Heart left ventricle (tissue), 13 donors: ENCODE data around the gene AP1S2.

Experiments used
- POLR2A ChIP-seq, 2 donors: fragments of 450-650 bp; IDR thresholded peaks; one replicate each; pipeline ENCODE4 v1.6.1; 2017; ENCODE audit warnings: antibody characterized with exemption in 2 of 2, mild to moderate bottlenecking in 2 of 2, moderate library complexity in 2 of 2
- TF ChIP-seq, protein P1 (sequence below), 12 donors: fragments of 200-600 bp; sonication (generic) in 4 of 12; IDR thresholded peaks; one replicate each; pipeline versions ENCODE4 v1.5.0 to v1.8.0; 2018 to 2022; ENCODE audit warnings: antibody characterized with exemption in 12 of 12, mild to moderate bottlenecking in 5 of 12
- donor health status: ischemic (EF 13 %, LVEDD 7.1; RV severe dilation, severe dysfunction).
- donor health status: DM: no; HTN: yes; CAD: no.
- donor health status: DM: no; HTN: no; CAD: no.
- donor health status: ischemic (EF 25% LVEDD 6.9; RV normal size, moderate dysfunction).
- donor health status: ischemic (EF 25% LVEDD 5.7; RV mildly dilated, moderate dysfunction).
- donor health status: ischemic (EF 35%, LVEDD 5.7; RV mildly dilated, moderate dysfunction).
- donor health status: nonischemic (EF 11% LVEDD 7.7; RV severe dilation, severe dysfunction).
- donor health status: DM: yes; HTN: yes; CAD: no.
- donor health status: PGD.
- donor health status: ischemic (EF 29% LVEDD 5.4; RV normal size, mild dysfunction).
- donor health status: nonischemic (EF 23%, LVEDD 6.1; RV moderate dilation, normal function).

DNA sequence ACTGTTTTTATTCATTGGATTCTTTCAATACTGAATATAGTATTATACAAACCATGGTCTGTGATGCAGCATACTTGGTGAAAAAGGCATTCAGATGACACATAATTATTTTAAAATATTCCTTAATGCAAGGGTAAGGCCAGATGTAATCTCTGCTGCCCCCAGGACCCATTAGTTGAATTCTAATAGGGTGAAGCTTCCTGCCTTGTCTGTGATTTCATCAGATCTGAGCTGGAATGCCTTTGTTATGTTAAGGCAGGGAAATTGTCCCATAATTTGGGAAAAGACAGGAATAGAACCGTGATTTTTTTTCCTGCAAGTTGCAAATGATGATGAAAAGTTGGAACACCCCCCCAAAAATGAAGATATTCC lies 38.2 kb downstream of the AP1S2 start:
- TF ChIP-seq, protein P1, sequence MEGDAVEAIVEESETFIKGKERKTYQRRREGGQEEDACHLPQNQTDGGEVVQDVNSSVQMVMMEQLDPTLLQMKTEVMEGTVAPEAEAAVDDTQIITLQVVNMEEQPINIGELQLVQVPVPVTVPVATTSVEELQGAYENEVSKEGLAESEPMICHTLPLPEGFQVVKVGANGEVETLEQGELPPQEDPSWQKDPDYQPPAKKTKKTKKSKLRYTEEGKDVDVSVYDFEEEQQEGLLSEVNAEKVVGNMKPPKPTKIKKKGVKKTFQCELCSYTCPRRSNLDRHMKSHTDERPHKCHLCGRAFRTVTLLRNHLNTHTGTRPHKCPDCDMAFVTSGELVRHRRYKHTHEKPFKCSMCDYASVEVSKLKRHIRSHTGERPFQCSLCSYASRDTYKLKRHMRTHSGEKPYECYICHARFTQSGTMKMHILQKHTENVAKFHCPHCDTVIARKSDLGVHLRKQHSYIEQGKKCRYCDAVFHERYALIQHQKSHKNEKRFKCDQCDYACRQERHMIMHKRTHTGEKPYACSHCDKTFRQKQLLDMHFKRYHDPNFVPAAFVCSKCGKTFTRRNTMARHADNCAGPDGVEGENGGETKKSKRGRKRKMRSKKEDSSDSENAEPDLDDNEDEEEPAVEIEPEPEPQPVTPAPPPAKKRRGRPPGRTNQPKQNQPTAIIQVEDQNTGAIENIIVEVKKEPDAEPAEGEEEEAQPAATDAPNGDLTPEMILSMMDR (IDR thresholded peaks at IDR 0.05), result no peak
- no peak for TF ChIP-seq POLR2A (IDR thresholded peaks at IDR 0.05)
